Activated CD8-positive, alpha-beta T cell treated with anti-CD3 and anti-CD28 coated beads, Interleukin-2, amount 10 ng/mL, durations not matched to agents 7 days and 5 days (primary cell): ENCODE measurements around the gene ZNF365. TPM values are rescaled to one million over a fixed set of nuclear protein-coding genes. Genes with fewer than 3 reads are reported as not detected.

Experiments
- ATAC-seq: fragments of 150-1000 bp; cut with Tn5 transposase; one replicate; pipeline ENCODE4 v1.10.0; 2021; ENCODE audit warnings: moderate library complexity
- CTCF ChIA-PET: fragments of 350-600 bp; sonication (Branson Sonifier 250); formaldehyde crosslinking; loops from one replicate; lab custom pipeline; 2021; ENCODE audit warnings: antibody characterized with exemption; lab: Charles Lee
- POLR2A ChIA-PET: fragments of 350-600 bp; sonication (Branson Sonifier 250); formaldehyde crosslinking; loops from one replicate; lab custom pipeline; 2021; ENCODE audit warnings: antibody characterized with exemption; lab: Charles Lee
- DNase-seq: peaks from one replicate; pipeline ENCODE4 v3.0.0-alpha.2; 2020
- H3K27ac Mint-ChIP-seq: one replicate; pipeline ENCODE4 v1.8.0; 2021; ENCODE audit warnings: mild to moderate bottlenecking, mixed read lengths
- H3K27me3 Mint-ChIP-seq: one replicate; pipeline ENCODE4 v1.8.0; 2021; ENCODE audit warnings: low read depth, mixed read lengths
- H3K36me3 Mint-ChIP-seq: one replicate; pipeline ENCODE4 v1.8.0; 2021; ENCODE audit warnings: low read depth, mixed read lengths
- H3K4me1 Mint-ChIP-seq: one replicate; pipeline ENCODE4 v1.8.0; 2021; ENCODE audit warnings: low read depth, mixed read lengths
- H3K4me3 Mint-ChIP-seq: one replicate; pipeline ENCODE4 v1.8.0; 2021; ENCODE audit warnings: mild to moderate bottlenecking, mixed read lengths
- H3K9me3 Mint-ChIP-seq: one replicate; pipeline ENCODE4 v1.8.0; 2022; ENCODE audit warnings: mixed read lengths; ENCODE audit not compliant: insufficient read depth
- total RNA-seq, 2 experiments: library from RNA; stranded (reverse); gene quantifications; one replicate each; pipeline ENCODE4 v1.2.3, GENCODE V29; 2021

The ZNF365 gene
- total RNA-seq = not detected

GRCh38 chr10:62373995-62374861 is at the start of gene ZNF365:
ZNF365 (plus strand) TSS chr10:62374369; CDS start chr10:62376194, 1,825 bp downstream.
- Mint-ChIP-seq H3K27ac (no peak within 1 kb of the TSS), H3K4me3 (peak within 1 kb of the TSS; percentile 54), H3K27me3 (peaks cover 41% of the 10 kb centered on the region), H3K4me1 (peaks cover 4% of the 10 kb centered on the region), H3K36me3 (no peaks in the 10 kb centered on the region), H3K9me3 (no peaks in the 10 kb centered on the region)
- ChIA-PET CTCF (no interaction called here), POLR2A (no interaction called here)
- ATAC-seq (peak; percentile 91), DNase-seq (peak; percentile 40)

GRCh38 chr10:62326176-62326575 is 48.0 kb upstream of the ZNF365 start:
- peaks cover 10% of the 10 kb centered on the region for H3K27me3 Mint-ChIP-seq
- ATAC-seq = no peak
- no peaks in the 10 kb centered on the region for H3K9me3 Mint-ChIP-seq
- H3K4me3 Mint-ChIP-seq = no peak overlapping the region
- no peak for DNase-seq
- ChIA-PET POLR2A (no interaction called here), CTCF (no interaction called here)
- H3K4me1 Mint-ChIP-seq = no peaks in the 10 kb centered on the region
- H3K27ac Mint-ChIP-seq = no peak overlapping the region
- no peaks in the 10 kb centered on the region for H3K36me3 Mint-ChIP-seq

- Mint-ChIP-seq H3K36me3 (no peaks in the 10 kb centered on the region), H3K27me3 (peaks cover 12% of the 10 kb centered on the region), H3K27ac (no peak overlapping the region), H3K9me3 (peaks cover 4% of the 10 kb centered on the region), H3K4me3 (no peak overlapping the region), H3K4me1 (no peaks in the 10 kb centered on the region)
- DNase-seq (no peak), ATAC-seq (no peak)
- ChIA-PET CTCF (no interaction called here), POLR2A (no interaction called here)
Observed at GRCh38 chr10:62327885-62328284, 46.3 kb upstream of the ZNF365 start.

- Mint-ChIP-seq H3K9me3 (peaks cover 8% of the 10 kb centered on the region), H3K27ac (no peak overlapping the region), H3K36me3 (no peaks in the 10 kb centered on the region), H3K27me3 (peaks cover 7% of the 10 kb centered on the region), H3K4me3 (no peak overlapping the region), H3K4me1 (no peaks in the 10 kb centered on the region)
- CTCF ChIA-PET = no interaction called here
- DNase-seq (no peak), ATAC-seq (no peak)
- POLR2A ChIA-PET = no interaction called here
Observed at GRCh38 chr10:62330213-62330612, 44.0 kb upstream of the ZNF365 start.

- Mint-ChIP-seq H3K27ac (no peak overlapping the region), H3K36me3 (no peaks in the 10 kb centered on the region), H3K9me3 (peaks cover 8% of the 10 kb centered on the region), H3K4me3 (no peak overlapping the region), H3K4me1 (no peaks in the 10 kb centered on the region), H3K27me3 (peaks cover 7% of the 10 kb centered on the region)
- ChIA-PET POLR2A (no interaction called here), CTCF (no interaction called here)
- ATAC-seq = no peak
- DNase-seq = no peak
Observed at GRCh38 chr10:62332406-62332805, 41.8 kb upstream of the ZNF365 start.

- DNase-seq (no peak), ATAC-seq (no peak)
- ChIA-PET CTCF (no interaction called here), POLR2A (no interaction called here)
- H3K4me1 Mint-ChIP-seq = no peaks in the 10 kb centered on the region
- no peak overlapping the region for H3K27ac Mint-ChIP-seq
- peaks cover 7% of the 10 kb centered on the region for H3K27me3 Mint-ChIP-seq
- peaks cover 8% of the 10 kb centered on the region for H3K9me3 Mint-ChIP-seq
- no peaks in the 10 kb centered on the region for H3K36me3 Mint-ChIP-seq
- no peak overlapping the region for H3K4me3 Mint-ChIP-seq
Observed at GRCh38 chr10:62333135-62333889, 40.9 kb upstream of the ZNF365 start.

GRCh38 chr10:62333988-62334682 is 40.0 kb upstream of the ZNF365 start:
- CTCF ChIA-PET = no interaction called here
- Mint-ChIP-seq H3K27me3 (peaks cover 7% of the 10 kb centered on the region), H3K4me1 (no peaks in the 10 kb centered on the region), H3K9me3 (peaks cover 8% of the 10 kb centered on the region), H3K36me3 (no peaks in the 10 kb centered on the region), H3K27ac (no peak overlapping the region), H3K4me3 (no peak overlapping the region)
- no peak for ATAC-seq
- no peak for DNase-seq
- POLR2A ChIA-PET = no interaction called here

GRCh38 chr10:62335326-62335725 is 38.8 kb upstream of the ZNF365 start:
- ATAC-seq (no peak), DNase-seq (no peak)
- H3K4me1 Mint-ChIP-seq = no peaks in the 10 kb centered on the region
- peaks cover 11% of the 10 kb centered on the region for H3K9me3 Mint-ChIP-seq
- POLR2A ChIA-PET = no interaction called here
- CTCF ChIA-PET = no interaction called here
- H3K27me3 Mint-ChIP-seq = peaks cover 7% of the 10 kb centered on the region
- H3K4me3 Mint-ChIP-seq = no peak overlapping the region
- H3K27ac Mint-ChIP-seq = no peak overlapping the region
- H3K36me3 Mint-ChIP-seq = no peaks in the 10 kb centered on the region

- ChIA-PET CTCF (no interaction called here), POLR2A (no interaction called here)
- Mint-ChIP-seq H3K4me3 (no peak overlapping the region), H3K36me3 (no peaks in the 10 kb centered on the region), H3K27me3 (peaks cover 7% of the 10 kb centered on the region), H3K9me3 (peaks cover 20% of the 10 kb centered on the region), H3K27ac (no peak overlapping the region), H3K4me1 (no peaks in the 10 kb centered on the region)
- ATAC-seq (no peak), DNase-seq (no peak)
Observed at GRCh38 chr10:62336404-62336803, 37.8 kb upstream of the ZNF365 start.

- no peaks in the 10 kb centered on the region for H3K27me3 Mint-ChIP-seq
- H3K36me3 Mint-ChIP-seq = no peaks in the 10 kb centered on the region
- ChIA-PET CTCF (no interaction called here), POLR2A (no interaction called here)
- no peaks in the 10 kb centered on the region for H3K4me1 Mint-ChIP-seq
- ATAC-seq (no peak), DNase-seq (no peak)
- peaks cover 30% of the 10 kb centered on the region for H3K9me3 Mint-ChIP-seq
- no peak overlapping the region for H3K4me3 Mint-ChIP-seq
- no peak overlapping the region for H3K27ac Mint-ChIP-seq
Observed at GRCh38 chr10:62341419-62341818, 32.8 kb upstream of the ZNF365 start.

- ATAC-seq (no peak), DNase-seq (no peak)
- POLR2A ChIA-PET = no interaction called here
- H3K27me3 Mint-ChIP-seq = no peaks in the 10 kb centered on the region
- H3K36me3 Mint-ChIP-seq = no peaks in the 10 kb centered on the region
- CTCF ChIA-PET = no interaction called here
- peaks cover 31% of the 10 kb centered on the region for H3K9me3 Mint-ChIP-seq
- no peak overlapping the region for H3K27ac Mint-ChIP-seq
- H3K4me3 Mint-ChIP-seq = no peak overlapping the region
- H3K4me1 Mint-ChIP-seq = no peaks in the 10 kb centered on the region
Observed at GRCh38 chr10:62343000-62343399, 31.2 kb upstream of the ZNF365 start.

- H3K4me1 Mint-ChIP-seq = no peaks in the 10 kb centered on the region
- no peak for DNase-seq
- CTCF ChIA-PET = no interaction called here
- H3K4me3 Mint-ChIP-seq = no peak overlapping the region
- peaks cover 22% of the 10 kb centered on the region for H3K9me3 Mint-ChIP-seq
- no peaks in the 10 kb centered on the region for H3K27me3 Mint-ChIP-seq
- no peaks in the 10 kb centered on the region for H3K36me3 Mint-ChIP-seq
- ATAC-seq = no peak
- no peak overlapping the region for H3K27ac Mint-ChIP-seq
- POLR2A ChIA-PET = no interaction called here
Observed at GRCh38 chr10:62348029-62348428, 26.1 kb upstream of the ZNF365 start.
